ENCODE measurements around the gene SOX11.

GRCh38 chr2:5736050-5736449 is 43.9 kb downstream of the SOX11 start:
- TF ChIP-seq CTCF (conservative IDR thresholded peaks at IDR 0.05; ENCODE audit: low read depth, low read length) (no peak), EZH2 (IDR thresholded peaks at IDR 0.05; ENCODE audit: low read length, unreplicated experiment) (no peak), EZH2phosphoT487 (IDR thresholded peaks at IDR 0.05; ENCODE audit: borderline replicate concordance, low read length) (no peak)
